ENCODE measurements around the gene VPREB1.

DNA sequence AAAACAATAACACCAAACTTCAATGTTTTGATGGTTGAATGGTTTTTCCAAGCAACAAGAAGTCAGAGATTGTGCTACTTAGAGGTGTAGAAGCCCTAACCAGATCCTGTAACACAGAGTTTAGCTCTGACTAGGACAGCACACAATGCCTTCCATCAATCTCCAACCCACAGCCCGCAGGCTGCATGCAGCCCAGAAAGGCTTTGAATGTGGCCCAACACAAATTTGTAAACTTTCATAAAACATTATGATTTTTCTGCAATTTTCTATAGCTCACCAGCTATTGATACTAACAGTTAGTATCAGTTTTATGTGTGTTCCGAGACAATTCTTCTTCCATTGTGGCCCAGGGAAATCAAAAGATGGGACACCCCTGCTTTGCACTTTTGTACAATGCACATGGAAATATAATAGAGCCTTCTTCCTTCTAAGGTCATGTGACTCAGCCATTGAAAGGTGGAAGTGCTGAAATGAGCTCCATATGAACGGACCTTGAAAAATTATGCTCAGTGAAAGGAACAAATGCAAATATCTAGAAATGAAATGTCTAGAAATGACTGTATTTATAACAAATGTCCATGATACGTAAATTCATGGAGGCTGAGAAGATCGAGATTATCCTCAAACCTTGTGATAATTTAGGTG, 47.6 kb upstream of the VPREB1 start:
- no peak for TF ChIP-seq POLR2A (IDR thresholded peaks at IDR 0.05)
- TF ChIP-seq, protein P1, sequence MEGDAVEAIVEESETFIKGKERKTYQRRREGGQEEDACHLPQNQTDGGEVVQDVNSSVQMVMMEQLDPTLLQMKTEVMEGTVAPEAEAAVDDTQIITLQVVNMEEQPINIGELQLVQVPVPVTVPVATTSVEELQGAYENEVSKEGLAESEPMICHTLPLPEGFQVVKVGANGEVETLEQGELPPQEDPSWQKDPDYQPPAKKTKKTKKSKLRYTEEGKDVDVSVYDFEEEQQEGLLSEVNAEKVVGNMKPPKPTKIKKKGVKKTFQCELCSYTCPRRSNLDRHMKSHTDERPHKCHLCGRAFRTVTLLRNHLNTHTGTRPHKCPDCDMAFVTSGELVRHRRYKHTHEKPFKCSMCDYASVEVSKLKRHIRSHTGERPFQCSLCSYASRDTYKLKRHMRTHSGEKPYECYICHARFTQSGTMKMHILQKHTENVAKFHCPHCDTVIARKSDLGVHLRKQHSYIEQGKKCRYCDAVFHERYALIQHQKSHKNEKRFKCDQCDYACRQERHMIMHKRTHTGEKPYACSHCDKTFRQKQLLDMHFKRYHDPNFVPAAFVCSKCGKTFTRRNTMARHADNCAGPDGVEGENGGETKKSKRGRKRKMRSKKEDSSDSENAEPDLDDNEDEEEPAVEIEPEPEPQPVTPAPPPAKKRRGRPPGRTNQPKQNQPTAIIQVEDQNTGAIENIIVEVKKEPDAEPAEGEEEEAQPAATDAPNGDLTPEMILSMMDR (IDR thresholded peaks at IDR 0.05 in 8 of 11, conservative IDR thresholded peaks at IDR 0.05 in 3 of 11), result no peak
- no peak for TF ChIP-seq POLR2AphosphoS5 (IDR thresholded peaks at IDR 0.05)

Data from spleen (tissue), 7 donors.